Thoracic aorta (tissue), 2 donors: Measurements from ENCODE around the gene C7. TPM values are rescaled to one million over a fixed set of nuclear protein-coding genes. Genes with fewer than 3 reads are reported as not detected.
A peak's percentile ranks its signal among the peaks of the same experiment; 100 is the strongest.

Source experiments
- ATAC-seq: fragments of 150-250 bp; one replicate; pipeline ENCODE4 v1.8.0; 2017; ENCODE audit warnings: low read depth; ENCODE audit not compliant: insufficient number of reproducible peaks, low FRiP score
- DNase-seq: peaks from one replicate; pipeline ENCODE4 v3.0.0-alpha.2; 2020; ENCODE audit warnings: low spot score
- H3K27ac ChIP-seq, 2 donors: fragments of 200-600 bp; sonication (generic); 1 replicate in 1 of 2; 2 replicates in 1 of 2; pipeline ENCODE4 v1.5.1; 2016; ENCODE audit warnings: mild to moderate bottlenecking in 2 of 2, moderate library complexity in 2 of 2
- H3K27me3 ChIP-seq: fragments of 200-600 bp; sonication (generic); replicated peaks from 2 replicates; pipeline ENCODE4 v1.6.0; 2016; ENCODE audit warnings: mild to moderate bottlenecking; ENCODE audit not compliant: insufficient read depth
- H3K36me3 ChIP-seq: fragments of 200-600 bp; sonication (generic); one replicate; pipeline ENCODE4 v1.5.1; 2016
- H3K4me1 ChIP-seq, 2 donors: fragments of 200-600 bp; sonication (generic); 1 replicate in 1 of 2; 2 replicates in 1 of 2; pipeline versions ENCODE4 v1.5.1 to v1.6.0; 2016; ENCODE audit warnings: low read depth in 2 of 2, mild to moderate bottlenecking in 1 of 2; ENCODE audit not compliant: control insufficient read depth in 1 of 2
- H3K4me3 ChIP-seq: fragments of 200-600 bp; sonication (generic); 2 replicates; pipeline ENCODE4 v1.5.1; 2016; ENCODE audit warnings: mild to moderate bottlenecking
- H3K9me3 ChIP-seq: fragments of 200-600 bp; sonication (generic); 2 replicates; pipeline ENCODE4 v1.5.1; 2016
- CTCF ChIP-seq: fragments of 200-600 bp; sonication (generic); IDR thresholded peaks from one replicate; pipeline ENCODE4 v1.5.1; 2019; ENCODE audit warnings: antibody characterized with exemption
- total RNA-seq, 2 donors: library from RNA; depleted of rRNA; stranded (reverse); fragments of >200 nt; gene quantifications; one replicate each; pipeline versions ENCODE4 v1.1.0 to v1.2.3, GENCODE V29; 2016

C7 gene
- total RNA-seq, 2 donors from 2014 or later: 99.5 to 105 TPM

- Histone ChIP-seq H3K27ac (peak overlapping the region; percentile 30 to 66), H3K9me3 (no peaks in the 10 kb centered on the region), H3K4me3 (no peak overlapping the region), H3K27me3 (no peaks in the 10 kb centered on the region), H3K4me1 (peaks cover 15 to 20% of the 10 kb centered on the region in 2 donors), H3K36me3 (no peaks in the 10 kb centered on the region)
- no peak for TF ChIP-seq CTCF
- ATAC-seq: no peak
- no peak for DNase-seq
These were observed 82.8 kb downstream of the C7 start for GRCh38 chr5:40991981-40992559.

DNA sequence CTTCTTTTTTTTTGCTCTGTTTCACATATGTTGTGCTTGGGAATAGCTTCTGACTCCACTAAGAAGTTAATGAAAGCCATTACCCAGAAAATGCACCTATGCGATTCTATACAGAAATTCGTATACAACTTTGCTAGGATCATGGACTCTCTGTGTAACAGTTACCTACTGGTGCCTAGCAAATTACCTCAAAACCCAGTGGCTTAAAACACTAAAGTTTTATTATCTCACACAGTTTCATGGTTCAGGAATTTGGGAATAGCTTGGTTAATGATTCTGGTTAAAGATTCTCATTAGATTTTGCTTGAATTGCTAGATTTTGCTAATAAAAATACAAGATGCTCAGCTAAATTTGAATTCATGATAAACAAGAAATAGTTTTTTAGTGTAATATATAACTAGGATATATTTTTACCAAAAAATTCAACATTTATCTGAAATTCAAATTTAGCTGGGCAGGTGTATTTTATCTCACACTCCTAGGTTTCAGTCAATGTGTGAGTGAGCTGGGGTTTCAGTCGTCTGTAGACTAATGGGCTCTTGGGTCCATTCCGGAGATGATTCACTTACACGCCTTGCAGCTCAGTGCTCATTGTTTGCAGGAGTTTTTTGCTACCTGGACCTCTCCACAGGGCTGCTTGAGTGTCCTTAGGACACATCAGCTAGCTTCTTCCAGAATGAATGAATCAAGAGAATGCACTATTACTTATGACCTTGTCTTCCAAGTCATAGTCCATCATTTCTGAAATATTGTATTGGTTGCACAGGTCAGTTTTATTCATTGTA lies 86.7 kb downstream of the C7 start:
- DNase-seq (no peak), ATAC-seq (no peak)
- no peaks in the 10 kb centered on the region for H3K9me3 ChIP-seq
- H3K4me3 ChIP-seq: no peak overlapping the region
- peaks cover 5 to 9% of the 10 kb centered on the region in 2 donors for H3K4me1 ChIP-seq
- no peak for TF ChIP-seq CTCF
- no peak overlapping the region for H3K27ac ChIP-seq
- H3K36me3 ChIP-seq: no peaks in the 10 kb centered on the region
- no peaks in the 10 kb centered on the region for H3K27me3 ChIP-seq

- Histone ChIP-seq H3K36me3 (no peaks in the 10 kb centered on the region), H3K27ac (no peak overlapping the region), H3K4me3 (no peak overlapping the region), H3K9me3 (no peaks in the 10 kb centered on the region), H3K4me1 (no peaks in the 10 kb centered on the region), H3K27me3 (no peaks in the 10 kb centered on the region)
- TF ChIP-seq CTCF: no peak
- no peak for DNase-seq
- no peak for ATAC-seq
These were observed 89.8 kb downstream of the C7 start for GRCh38 chr5:40999142-40999541.

- H3K4me3 ChIP-seq: no peak overlapping the region
- H3K4me1 ChIP-seq: no peaks in the 10 kb centered on the region
- no peak for TF ChIP-seq CTCF
- H3K9me3 ChIP-seq: no peaks in the 10 kb centered on the region
- H3K36me3 ChIP-seq: no peaks in the 10 kb centered on the region
- H3K27ac ChIP-seq: no peak overlapping the region
- H3K27me3 ChIP-seq: no peaks in the 10 kb centered on the region
- no peak for ATAC-seq
- DNase-seq: no peak
These were observed 90.7 kb downstream of the C7 start for GRCh38 chr5:40999966-41000365.

GRCh38 chr5:41003670-41004376 lies 94.5 kb downstream of the C7 start:
- DNase-seq (no peak), ATAC-seq (no peak)
- Histone ChIP-seq H3K27ac (no peak overlapping the region), H3K4me1 (no peaks in the 10 kb centered on the region), H3K4me3 (no peak overlapping the region), H3K27me3 (no peaks in the 10 kb centered on the region), H3K9me3 (no peaks in the 10 kb centered on the region), H3K36me3 (no peaks in the 10 kb centered on the region)
- no peak for TF ChIP-seq CTCF
